Measurements from ENCODE around the gene COPS7A. TPM values are rescaled to one million over a fixed set of nuclear protein-coding genes. Genes with fewer than 3 reads are reported as not detected.
A peak's percentile ranks its signal among the peaks of the same experiment; 100 is the strongest.

The COPS7A gene
- 31.1 TPM for total RNA-seq

- DNase-seq (ENCODE audit: low spot score) (peak; percentile 99), ATAC-seq (peak; percentile 98)
These were observed at the start of gene COPS7A for GRCh38 chr12:6723607-6724408. Gene COPS7A, plus strand, starts transcription at chr12:6724046. Its CDS starts 611 bp downstream, at chr12:6724657.

DNA sequence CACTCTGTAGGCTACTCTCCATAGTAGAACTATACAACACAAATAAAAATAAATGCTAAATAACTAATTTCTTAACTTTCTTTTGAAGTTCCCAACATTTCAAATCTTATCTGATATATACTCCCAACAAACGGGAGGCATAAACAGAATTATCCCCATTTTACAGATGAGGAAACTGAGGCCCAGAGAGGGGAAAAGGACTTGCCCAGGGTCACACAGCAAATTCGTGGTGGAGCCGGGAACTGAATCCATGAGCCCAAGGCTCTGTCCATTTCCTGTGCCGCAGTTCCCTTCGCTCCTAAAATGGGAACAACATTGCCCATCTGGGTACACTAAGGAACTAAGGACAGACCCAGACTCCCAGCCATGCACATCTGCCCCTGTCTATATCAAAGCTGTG lies 46.9 kb upstream of the COPS7A start:
- DNase-seq (ENCODE audit: low spot score) (no peak), ATAC-seq (no peak)

- DNase-seq (ENCODE audit: low spot score) (no peak), ATAC-seq (no peak)
These were observed 39.2 kb upstream of the COPS7A start for GRCh38 chr12:6684609-6685008.

- DNase-seq (ENCODE audit: low spot score) (no peak), ATAC-seq (no peak)
These were observed 38.0 kb upstream of the COPS7A start for GRCh38 chr12:6685814-6686213.

DNA sequence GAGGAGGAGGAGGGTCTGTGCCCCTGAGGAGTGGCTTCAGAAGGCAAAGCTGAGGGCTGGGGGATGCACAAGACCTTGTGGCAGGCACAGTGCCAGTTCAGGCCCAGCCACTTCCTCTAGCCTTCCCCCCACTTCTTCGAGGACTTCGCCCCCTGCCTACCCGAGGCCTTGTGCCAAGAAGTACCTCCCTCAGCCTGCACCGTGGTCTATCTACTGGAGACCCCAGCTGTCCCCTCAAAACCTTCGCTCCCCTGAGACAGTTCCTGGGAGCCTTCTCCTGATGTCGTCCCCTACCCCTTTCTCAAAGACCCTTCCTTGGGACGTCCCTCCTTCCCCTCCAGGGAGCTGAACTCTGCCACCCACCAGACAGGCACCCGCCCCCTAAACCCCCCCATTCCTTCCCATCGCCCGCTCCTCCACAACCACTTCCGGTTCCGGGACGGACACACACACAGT lies 35.3 kb upstream of the COPS7A start:
- ATAC-seq = no peak

GRCh38 chr12:6688999-6689882 lies 34.6 kb upstream of the COPS7A start, which contains the start of gene ZNF384:
Gene ZNF384, minus strand, starts transcription at chr12:6689375. Its CDS starts 9,855 bp downstream, at chr12:6679520.
- ATAC-seq (peak; percentile 89), DNase-seq (ENCODE audit: low spot score) (peak; percentile 98)

More for the DNA sequence above, 35.3 kb upstream of the COPS7A start:
- DNase-seq (ENCODE audit: low spot score) = peak; percentile 56

DNA sequence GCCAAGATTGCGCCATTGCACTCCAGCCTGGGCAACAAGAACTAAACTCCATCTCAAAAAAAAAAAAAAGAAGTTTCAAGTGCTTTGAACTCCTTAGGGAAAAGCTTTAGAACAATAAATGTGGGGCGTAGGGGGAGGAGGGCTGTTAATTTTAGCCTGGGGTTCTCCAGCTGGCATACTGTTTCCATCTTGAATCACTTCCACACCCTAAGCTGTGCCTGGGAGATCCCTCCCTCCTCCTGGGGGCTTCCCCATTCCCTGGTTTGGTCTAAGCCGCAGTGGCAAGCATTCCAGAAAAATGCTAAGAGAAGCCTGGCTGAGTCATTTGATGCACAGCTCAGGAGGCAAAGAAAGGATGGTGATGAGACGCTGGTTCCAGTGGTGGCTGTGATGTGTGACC lies 32.4 kb upstream of the COPS7A start:
- ATAC-seq = no peak
- DNase-seq (ENCODE audit: low spot score) = no peak

- no peak for ATAC-seq
- DNase-seq (ENCODE audit: low spot score) = no peak
These were observed 31.0 kb upstream of the COPS7A start for GRCh38 chr12:6692888-6693287.

GRCh38 chr12:6693832-6694355 lies 30.0 kb upstream of the COPS7A start:
- no peak for DNase-seq (ENCODE audit: low spot score)

DNA sequence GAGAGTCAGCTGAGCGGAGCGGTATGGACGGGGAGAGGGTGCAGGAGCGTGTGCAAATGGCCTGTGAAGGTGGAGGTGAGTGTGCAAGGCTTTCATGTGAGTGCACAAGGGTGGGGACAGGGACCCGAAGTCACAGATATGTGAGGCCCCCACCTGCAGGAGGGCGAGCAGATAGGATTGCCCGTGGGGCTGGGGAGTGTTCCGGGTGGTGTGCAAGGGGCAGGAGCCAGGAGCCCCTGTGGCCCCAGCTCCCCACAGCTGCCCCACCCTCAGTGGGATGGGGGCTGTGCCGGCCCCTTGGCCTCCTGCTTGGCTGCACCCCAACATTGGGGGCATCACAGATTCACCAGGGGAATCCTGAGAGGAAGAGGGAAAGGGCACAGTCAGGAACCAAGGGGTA lies 29.1 kb upstream of the COPS7A start:
- DNase-seq (ENCODE audit: low spot score) (no peak), ATAC-seq (no peak)

More at GRCh38 chr12:6693832-6694355, 30.0 kb upstream of the COPS7A start:
- ATAC-seq = no peak

- DNase-seq (ENCODE audit: low spot score) = no peak
- ATAC-seq = no peak
These were observed 28.4 kb upstream of the COPS7A start for GRCh38 chr12:6695313-6696045.

- no peak for DNase-seq (ENCODE audit: low spot score)
- no peak for ATAC-seq
These were observed 26.9 kb upstream of the COPS7A start for GRCh38 chr12:6696690-6697583.

DNA sequence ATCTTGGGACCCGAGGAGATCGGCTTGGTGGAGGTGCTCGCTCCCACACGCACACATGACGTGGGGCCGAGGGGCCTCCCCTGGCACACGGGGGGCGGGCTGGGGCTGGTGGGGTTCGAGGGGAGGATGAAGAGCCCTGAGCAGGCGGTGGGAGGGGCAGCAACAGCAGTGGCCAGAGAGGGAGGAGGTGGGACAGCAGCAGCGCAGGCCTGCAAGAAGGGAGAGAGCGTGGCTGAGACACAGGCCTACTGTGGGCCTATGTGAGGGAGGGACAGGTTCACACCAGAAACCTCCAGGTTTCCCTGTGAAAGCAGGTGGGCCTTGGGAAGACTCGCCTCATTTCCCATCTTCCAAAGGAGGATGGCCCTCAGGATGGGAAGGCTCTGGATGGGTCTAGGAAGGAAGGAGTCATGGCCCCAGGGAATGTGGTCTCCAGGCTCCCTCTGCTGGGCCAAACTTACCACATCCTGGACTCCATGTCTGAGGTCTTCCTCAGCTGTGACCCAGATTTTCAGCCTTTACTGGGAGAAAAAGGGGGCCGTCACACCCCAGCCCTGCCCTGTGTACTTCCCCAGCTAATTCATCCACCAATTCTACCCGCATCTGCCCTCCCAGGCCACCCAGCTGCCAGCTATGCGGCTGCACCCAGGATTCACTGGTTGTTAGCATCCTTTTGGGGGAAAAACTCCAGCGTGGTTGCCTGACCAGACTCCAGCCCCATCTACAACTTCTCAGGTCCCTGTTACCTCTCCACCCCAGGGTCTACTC lies 26.1 kb upstream of the COPS7A start:
- ATAC-seq (peak; percentile 77), DNase-seq (ENCODE audit: low spot score) (no peak)

- no peak for DNase-seq (ENCODE audit: low spot score)
These were observed 25.3 kb upstream of the COPS7A start for GRCh38 chr12:6698352-6699046.

GRCh38 chr12:6699259-6699988 lies 24.4 kb upstream of the COPS7A start:
- ATAC-seq = no peak
- DNase-seq (ENCODE audit: low spot score) = no peak

More at GRCh38 chr12:6698352-6699046, 25.3 kb upstream of the COPS7A start:
- ATAC-seq = no peak

GRCh38 chr12:6699989-6700645 lies 23.7 kb upstream of the COPS7A start:
- no peak for DNase-seq (ENCODE audit: low spot score)
- ATAC-seq = no peak

DNA sequence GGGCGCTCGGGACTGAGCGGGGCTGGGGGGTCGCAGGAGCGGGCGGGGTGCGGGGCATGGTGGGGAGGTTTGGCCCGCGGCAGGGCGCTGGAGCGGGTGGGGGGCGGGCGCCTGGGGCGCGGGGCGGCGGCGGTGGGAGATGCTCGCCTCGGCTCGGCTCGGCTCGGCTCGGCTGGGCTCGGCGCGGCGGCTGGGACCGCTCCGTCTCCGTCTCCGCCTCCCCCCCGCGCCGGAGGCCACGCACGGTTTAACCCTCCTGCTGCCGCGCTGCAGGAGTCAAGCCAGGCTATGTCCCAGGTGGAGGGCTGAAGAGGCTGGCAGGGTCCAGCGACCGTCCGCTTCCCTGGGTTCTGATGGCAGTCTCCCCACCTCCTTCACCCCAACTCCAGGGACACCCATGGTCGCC lies 23.2 kb upstream of the COPS7A start, which contains the start of gene PIANP:
TSS of gene PIANP (minus strand) at position 170 of the 406 bp plus-strand sequence. CDS start 2,754 bp downstream, outside the sequence.
- no peak for DNase-seq (ENCODE audit: low spot score)
- peak; percentile 60 for ATAC-seq
